Calu3 (cell line): Measurements from ENCODE around the gene NEO1. TPM values are rescaled to one million over a fixed set of nuclear protein-coding genes. Genes with fewer than 3 reads are reported as not detected.

Experiments used
- BruUV-seq: library from RNA; stranded (reverse); fragments of 400-500 nt; replicated peaks from 2 replicates; lab custom pipeline; 2021; lab: Mats Ljungman, UMichigan
- CTCF ChIA-PET: fragments of 300-600 bp; sonication (Branson Sonifier 250); formaldehyde crosslinking; loops from one replicate; lab custom pipeline; 2022; ENCODE audit warnings: antibody characterized with exemption; lab: Charles Lee
- DNase-seq: peaks from one replicate; pipeline ENCODE4 v3.0.0; 2022
- H3K27ac Mint-ChIP-seq: one replicate; pipeline ENCODE4 v1.8.0; 2022; ENCODE audit warnings: mixed read lengths; ENCODE audit not compliant: unreplicated experiment
- H3K27me3 Mint-ChIP-seq: one replicate; pipeline ENCODE4 v1.8.0; 2022; ENCODE audit warnings: mixed read lengths; ENCODE audit not compliant: unreplicated experiment
- H3K36me3 Mint-ChIP-seq: one replicate; pipeline ENCODE4 v1.8.0; 2022; ENCODE audit warnings: mild to moderate bottlenecking, moderate library complexity, mixed read lengths; ENCODE audit not compliant: insufficient read depth, unreplicated experiment
- H3K4me1 Mint-ChIP-seq: one replicate; pipeline ENCODE4 v1.8.0; 2022; ENCODE audit warnings: mild to moderate bottlenecking, low read depth, mixed read lengths; ENCODE audit not compliant: unreplicated experiment
- H3K4me3 Mint-ChIP-seq: one replicate; pipeline ENCODE4 v1.8.0; 2022; ENCODE audit warnings: mild to moderate bottlenecking, low read depth, moderate library complexity, mixed read lengths; ENCODE audit not compliant: unreplicated experiment
- H3K9me3 Mint-ChIP-seq: one replicate; pipeline ENCODE4 v1.8.0; 2022; ENCODE audit warnings: low read depth, mixed read lengths; ENCODE audit not compliant: unreplicated experiment
- CTCF ChIP-seq: fragments of 200-600 bp; IDR thresholded peaks from one replicate; pipeline ENCODE4 v1.8.0; 2022; ENCODE audit warnings: antibody characterized with exemption; ENCODE audit not compliant: unreplicated experiment
- intact Hi-C: fragments of 100-400 bp; cut with micrococcal nuclease; formaldehyde crosslinking; loops from one replicate; pipeline ENCODE4 v1.10.0; 2022; ENCODE audit not compliant: unreplicated experiment
- total RNA-seq: library from RNA; stranded (reverse); gene quantifications from 2 replicates; pipeline ENCODE4 v1.2.3, GENCODE V29; 2022

The NEO1 gene
- total RNA-seq, 1 experiment from 2014 or later: 20.4 TPM

- no peaks in the 10 kb centered on the region for H3K36me3 Mint-ChIP-seq
Measured at GRCh38 chr15:73114064-73114463, 61.8 kb downstream of the NEO1 start.

GRCh38 chr15:73116164-73116563, 63.9 kb downstream of the NEO1 start:
- Mint-ChIP-seq H3K36me3 (no peaks in the 10 kb centered on the region), H3K27ac (no peak overlapping the region), H3K4me1 (no peaks in the 10 kb centered on the region), H3K4me3 (no peak overlapping the region), H3K27me3 (no peaks in the 10 kb centered on the region), H3K9me3 (no peaks in the 10 kb centered on the region)
- CTCF ChIA-PET: interaction anchor here (1.2 kb wide), 1 partner anchor 9 kb away, joined by 3 read pairs; no protein-coding TSS in a partner anchor
- TF ChIP-seq CTCF: no peak
- BruUV-seq: no TSS peak
- DNase-seq: no peak
- intact Hi-C loops: no loop called here

More at GRCh38 chr15:73114064-73114463, 61.8 kb downstream of the NEO1 start:
- H3K27ac Mint-ChIP-seq: no peak overlapping the region
- no peaks in the 10 kb centered on the region for H3K9me3 Mint-ChIP-seq
- no peaks in the 10 kb centered on the region for H3K4me1 Mint-ChIP-seq
- no peak for TF ChIP-seq CTCF
- H3K27me3 Mint-ChIP-seq: no peaks in the 10 kb centered on the region
- intact Hi-C loops: no loop called here
- no TSS peak for BruUV-seq
- DNase-seq: no peak
- H3K4me3 Mint-ChIP-seq: no peak overlapping the region
- CTCF ChIA-PET: no interaction called here

GRCh38 chr15:73118055-73118454, 65.8 kb downstream of the NEO1 start:
- Mint-ChIP-seq H3K4me3 (no peak overlapping the region), H3K9me3 (no peaks in the 10 kb centered on the region), H3K4me1 (no peaks in the 10 kb centered on the region), H3K27ac (no peak overlapping the region), H3K27me3 (no peaks in the 10 kb centered on the region), H3K36me3 (no peaks in the 10 kb centered on the region)
- BruUV-seq: no TSS peak
- TF ChIP-seq CTCF: no peak
- no peak for DNase-seq
- intact Hi-C loops: no loop called here
- CTCF ChIA-PET: no interaction called here

GRCh38 chr15:73119478-73119877, 67.2 kb downstream of the NEO1 start:
- Mint-ChIP-seq H3K27me3 (no peaks in the 10 kb centered on the region), H3K27ac (no peak overlapping the region), H3K4me1 (no peaks in the 10 kb centered on the region), H3K36me3 (no peaks in the 10 kb centered on the region), H3K4me3 (no peak overlapping the region), H3K9me3 (no peaks in the 10 kb centered on the region)
- DNase-seq: no peak
- CTCF ChIA-PET: no interaction called here
- no peak for TF ChIP-seq CTCF
- intact Hi-C loops: no loop called here
- no TSS peak for BruUV-seq
